Activated naive CD4-positive, alpha-beta T cell (primary cell): Measurements from ENCODE around the gene SHOX.

ENCODE experiments used
- DNase-seq, 4 experiments: peaks; one replicate each; lab custom pipeline; 2025; lab: John Stamatoyannopoulos, UW

Gene SHOX

DNA sequence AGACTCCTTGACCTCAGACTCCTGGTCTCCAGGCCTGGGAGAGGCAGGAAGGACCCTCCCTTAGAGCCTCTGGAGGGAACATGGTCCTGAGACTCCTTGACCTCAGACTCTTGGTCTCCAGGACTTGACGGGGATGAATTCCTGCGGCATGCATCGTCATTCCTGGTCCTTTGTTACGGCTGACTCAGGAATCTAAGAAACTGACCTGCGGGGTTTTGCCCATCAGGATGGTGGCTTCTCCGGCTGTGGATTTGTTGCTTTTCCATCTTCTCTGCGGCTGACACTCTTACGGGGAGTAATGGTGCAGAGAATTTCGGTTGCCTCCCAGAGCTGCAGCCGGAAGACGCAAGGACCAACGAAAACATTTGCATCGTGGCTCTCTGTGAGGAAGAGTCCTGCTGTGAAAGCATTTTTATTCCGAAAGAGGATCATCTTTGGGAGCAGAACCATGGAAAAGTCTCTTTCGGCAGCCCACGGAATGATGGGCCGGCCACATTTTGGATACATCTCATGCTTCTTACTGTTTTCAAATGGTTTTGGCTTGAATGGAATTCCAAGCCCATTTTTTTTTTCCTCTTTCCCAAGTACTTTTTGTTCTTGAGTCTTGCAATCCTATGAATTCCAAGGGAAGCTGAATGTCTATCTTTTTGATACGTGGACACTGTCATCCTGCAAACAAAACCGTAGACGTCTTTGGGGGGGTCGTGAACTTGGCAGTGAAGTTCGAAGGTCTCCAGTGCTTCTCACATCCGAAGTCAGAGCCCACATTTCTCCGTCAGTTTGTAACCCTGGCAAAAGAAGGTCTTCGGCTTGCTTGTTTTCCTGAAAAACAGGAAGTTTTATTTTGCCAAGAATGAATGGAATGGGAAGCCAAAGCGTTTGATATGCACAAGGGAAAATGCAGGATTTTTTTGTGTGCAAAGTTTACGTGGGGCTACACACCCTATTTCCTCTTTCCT is 36.5 kb downstream of the SHOX start:
- no peak for DNase-seq

DNA sequence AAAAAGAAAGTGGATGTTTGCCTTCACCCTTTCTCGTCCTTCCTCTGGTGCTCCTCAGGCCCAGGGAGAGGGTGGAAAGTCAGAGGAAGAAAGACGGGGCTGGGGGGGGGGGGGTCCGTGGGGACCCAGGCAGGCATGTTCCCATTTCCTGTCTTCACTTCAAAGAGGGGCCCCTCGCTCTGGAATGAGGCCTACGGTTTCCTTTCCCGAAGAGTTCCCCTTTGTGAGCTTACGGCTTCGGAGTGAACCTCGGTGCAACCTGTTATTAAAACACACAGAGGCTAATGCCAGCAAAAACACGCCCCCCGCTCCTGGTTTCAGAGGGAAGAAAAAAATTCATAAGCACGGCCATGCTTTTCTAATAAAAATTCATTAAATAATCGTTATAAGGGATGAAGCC is 40.1 kb downstream of the SHOX start:
- no peak for DNase-seq

DNA sequence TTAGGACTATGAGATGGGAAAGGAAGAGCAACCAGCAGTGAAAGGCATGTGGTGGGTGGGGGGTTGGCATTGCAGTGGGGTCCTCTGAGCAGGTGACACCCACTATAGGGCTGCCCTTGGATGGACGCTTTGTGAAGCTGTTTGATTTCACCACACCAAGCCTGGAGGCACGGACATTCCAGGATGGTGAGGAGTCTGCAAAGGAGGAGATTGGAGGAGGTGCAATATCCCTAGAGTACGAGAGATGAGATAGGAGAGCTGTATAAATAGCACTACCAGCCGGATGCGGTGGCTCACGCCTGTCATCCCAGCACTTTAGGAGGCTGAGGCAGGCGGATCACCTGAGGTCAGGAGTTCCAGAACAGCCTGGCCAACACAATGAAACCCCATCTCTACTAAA is 42.3 kb downstream of the SHOX start:
- DNase-seq = no peak

DNA sequence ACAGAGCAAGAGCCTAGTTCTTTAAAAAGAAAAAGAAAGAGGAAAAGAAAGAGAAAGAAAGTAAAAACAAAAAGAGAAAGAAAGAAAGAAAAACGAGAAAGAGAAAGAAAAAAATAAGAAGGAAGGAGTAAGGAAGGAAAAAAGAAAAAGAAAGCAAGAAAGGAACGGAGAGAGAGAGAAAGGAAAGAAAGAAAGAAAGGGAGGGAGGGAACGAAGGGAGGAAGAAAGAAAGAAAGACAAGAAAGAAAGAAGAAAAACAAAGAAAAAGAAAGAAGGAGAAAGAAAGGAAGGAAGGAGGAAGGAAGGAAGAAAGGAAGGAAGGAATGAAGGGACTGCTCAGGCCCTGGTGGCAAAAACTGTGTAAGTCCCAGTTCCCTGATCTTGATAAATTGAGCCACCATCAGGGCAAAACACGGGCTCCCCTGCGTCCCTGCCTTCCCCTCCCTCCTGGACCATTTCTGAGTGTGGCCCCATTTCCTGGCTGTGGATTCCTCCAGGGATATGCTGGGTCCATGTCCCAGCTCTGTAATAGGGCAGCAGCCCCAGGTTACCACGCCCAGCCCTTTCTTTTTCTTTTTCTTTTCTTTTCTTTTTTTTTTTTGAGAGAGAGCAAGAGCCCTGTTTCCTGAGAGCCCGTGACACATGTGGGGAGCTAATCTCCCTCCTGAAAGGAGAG is 44.8 kb downstream of the SHOX start:
- DNase-seq = no peak

DNA sequence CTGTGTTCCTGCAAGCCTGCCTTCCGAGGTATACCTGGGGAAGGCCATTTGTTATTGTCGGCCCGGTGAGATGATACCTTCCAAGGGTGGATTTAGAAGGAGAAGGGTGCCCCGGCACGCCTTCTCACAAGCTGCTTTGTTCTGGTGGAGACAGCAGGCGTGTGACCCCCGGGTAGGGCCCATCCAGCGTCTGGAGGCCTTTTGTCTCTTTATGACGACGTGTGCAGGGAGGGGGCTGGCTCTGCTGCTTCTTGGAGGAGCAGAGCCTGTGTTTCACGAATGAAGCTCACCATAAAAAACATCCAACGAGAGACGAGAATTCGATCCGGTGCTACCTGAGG is 45.3 kb downstream of the SHOX start:
- DNase-seq = no peak

DNA sequence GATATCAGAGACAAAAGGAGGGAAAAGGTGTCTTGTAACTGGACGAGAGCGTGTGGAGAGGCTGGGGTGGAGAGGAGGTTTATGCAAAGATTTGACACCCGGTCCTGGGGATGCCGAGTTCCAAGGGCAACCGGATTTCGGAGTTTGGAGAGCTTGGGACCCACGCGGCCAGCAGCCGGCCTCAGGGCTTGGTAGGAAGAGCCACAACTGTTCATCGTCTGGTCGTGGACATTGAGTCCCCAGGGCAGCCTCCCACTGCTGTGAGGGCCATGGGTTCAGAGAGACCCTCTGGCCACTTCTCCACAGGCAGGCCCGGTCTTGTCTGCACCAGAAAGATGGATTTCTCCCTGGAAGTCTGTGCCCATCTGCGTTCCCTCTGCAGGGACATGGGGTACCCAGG is 46.8 kb downstream of the SHOX start:
- no peak for DNase-seq

DNA sequence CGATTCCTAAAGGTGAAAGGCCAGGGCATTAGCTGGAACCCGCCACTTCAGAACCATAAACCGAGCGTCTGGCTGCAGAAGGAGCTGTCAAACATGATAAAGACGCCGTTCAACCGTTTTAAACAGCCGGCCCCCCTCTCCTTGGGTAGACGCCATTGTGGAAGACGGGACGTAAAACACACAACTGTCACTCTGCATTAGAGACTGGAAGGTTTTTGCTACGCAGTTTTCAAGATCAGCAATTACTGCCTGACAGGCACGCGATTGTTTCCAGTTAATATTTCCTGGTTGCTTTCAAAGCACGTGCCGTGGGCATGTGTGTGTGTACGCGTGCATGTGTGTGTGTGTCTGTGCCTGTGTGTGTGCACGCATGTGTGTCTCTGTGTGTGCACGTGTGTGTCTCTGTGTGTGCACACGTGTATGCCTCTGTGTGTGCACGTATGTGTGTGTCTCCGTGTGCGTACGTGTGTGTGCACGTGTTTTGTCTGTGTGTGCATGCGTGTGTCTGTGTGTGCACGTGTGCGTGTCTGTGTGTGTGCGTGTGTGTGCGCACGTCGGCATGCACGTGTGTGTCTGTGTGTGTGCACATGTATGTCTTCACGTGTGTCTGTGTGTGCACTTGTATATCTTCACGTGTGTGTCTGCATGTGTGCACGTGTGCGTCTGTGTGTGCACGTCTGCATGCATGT is 48.8 kb downstream of the SHOX start:
- DNase-seq = no peak

DNA sequence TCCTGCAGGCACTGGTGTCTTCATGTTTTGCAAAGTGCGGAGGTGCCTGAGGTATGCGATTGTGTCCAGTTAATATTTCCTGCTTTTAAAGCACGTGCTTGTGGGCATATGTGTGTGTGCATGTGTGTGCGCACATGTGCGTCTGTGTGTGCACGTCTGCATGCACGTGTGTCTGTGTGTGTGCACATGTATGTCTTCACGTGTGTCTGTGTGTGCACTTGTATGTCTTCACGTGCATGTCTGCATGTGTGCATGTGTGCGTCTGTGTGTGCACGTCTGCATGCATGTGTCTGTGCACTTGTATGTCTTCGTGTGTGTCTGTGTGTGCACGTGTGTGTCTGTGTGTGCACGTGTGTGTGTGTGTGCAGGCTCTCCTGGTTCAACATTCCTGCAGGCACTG is 49.5 kb downstream of the SHOX start:
- no peak for DNase-seq

DNA sequence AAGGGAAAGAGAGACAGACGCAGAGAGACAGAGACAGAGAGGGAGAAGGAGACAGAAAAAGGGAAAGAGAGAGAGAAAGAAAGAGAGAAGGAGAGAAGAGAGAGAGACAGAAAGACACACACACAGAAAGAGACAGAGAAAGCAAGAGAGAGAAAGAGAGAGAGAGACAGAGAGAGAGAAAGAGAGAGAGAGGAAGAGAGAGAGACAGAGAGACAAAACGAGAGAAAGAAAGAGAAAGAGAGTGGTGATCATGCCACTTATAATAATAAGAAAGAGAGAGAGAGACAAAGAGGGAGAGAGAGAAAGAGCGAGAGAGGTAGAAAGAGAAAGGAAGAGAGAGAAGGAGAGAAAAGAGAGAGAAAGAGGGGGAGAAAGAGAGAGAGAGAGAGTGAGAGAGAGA is 51.4 kb downstream of the SHOX start:
- no peak for DNase-seq

DNA sequence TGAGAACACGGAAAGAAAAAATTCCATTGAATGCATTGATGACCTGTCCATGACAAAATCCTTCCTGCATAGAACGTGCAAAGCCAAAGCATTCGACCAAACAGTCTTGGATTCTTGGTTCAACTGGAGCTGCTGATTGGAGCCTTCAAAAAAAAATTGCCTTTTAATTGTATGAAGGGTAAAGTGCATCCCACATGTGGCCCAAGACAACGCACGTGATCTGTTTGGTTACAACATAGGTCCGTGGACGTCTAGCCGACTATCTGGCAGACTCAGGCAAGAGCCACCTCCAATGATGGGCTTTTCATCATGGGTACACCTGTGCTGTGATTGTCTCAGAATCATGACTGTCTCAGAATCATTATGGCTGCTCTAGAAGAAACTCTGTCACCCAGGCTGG is 52.3 kb downstream of the SHOX start:
- DNase-seq = no peak

DNA sequence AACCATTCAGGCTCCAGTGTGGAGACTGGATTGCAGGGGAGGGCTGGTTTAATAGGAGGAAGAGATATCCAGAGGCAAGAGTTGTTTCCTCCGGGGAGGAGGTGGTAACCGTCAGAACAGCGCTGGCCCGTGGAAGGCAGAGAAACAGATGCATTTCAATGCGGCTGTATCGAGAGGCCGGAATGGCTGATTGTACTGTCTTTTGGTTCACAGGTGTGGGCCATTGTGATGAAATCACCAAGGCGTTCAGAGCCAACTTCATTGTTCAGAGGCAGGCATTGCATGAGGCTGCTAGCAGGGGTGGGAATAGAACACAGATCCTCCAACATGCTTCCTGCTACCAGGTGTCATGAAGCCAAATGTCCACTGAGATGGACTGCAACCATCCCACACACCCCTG is 53.0 kb downstream of the SHOX start:
- no peak for DNase-seq

DNA sequence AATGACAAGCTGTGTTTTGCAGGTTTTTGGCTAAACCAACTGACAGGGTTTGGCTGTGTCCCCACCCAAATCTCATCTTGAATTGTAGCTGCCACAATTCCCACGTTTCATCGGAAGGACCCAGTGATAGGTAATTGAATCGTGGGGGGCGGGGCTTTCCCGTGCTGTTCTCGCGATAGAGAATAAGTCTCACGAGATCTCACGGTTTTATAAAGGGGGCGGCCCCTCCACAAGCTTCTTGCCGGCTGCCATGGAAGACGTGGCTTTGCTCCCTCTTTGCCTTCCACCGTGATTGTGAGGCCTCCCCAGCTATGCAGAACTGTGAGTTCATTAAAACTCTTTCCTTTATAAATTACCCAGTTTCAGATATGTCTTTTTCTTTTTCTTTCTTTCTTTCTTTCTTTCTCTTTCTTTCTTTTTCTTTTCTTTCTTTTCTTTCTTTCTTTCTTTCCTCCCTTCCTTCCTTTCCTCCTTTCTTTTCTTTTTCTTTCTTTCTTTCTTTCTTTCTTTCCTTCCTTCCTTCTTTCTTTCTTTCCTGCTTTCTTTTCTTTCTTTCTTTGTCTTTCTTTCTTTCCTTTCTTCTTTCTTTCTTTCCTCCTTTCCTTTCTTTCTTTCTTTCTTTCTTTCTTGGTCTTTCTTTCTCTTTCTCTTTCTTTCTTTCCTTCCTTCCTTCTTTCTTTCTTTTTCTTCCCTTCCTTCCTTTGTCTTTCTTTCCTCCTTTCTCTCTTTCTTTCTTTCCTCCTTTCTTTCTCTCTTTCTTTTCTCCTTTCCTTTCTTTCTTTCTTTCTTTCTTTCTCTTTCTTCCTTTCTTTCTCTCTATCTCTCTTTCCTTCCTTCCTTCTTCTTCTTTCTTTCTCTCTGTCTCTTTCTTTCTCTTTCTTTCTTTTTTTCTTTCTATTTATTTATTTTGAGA is 54.8 kb downstream of the SHOX start:
- no peak for DNase-seq

DNA sequence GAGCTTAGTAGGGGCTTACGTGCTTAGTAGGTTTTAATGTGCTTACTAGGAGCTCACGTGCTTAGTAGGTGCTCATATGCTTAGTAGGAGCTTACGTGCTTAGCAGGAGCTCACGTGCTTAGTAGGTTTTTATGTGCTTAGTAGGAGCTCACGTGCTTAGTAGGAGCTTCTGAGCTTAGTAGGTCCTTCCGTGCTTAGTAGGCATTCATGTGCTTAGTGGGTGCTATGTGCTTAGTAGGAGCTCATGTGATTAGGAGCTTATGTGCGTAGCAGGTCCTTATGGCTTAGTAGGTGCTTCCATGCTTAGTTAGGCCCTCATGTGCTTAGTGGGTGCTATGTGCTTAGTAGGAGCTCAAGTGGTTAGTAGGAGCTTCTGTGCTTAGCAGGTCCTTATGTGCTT is 59.4 kb downstream of the SHOX start:
- DNase-seq = no peak

DNA sequence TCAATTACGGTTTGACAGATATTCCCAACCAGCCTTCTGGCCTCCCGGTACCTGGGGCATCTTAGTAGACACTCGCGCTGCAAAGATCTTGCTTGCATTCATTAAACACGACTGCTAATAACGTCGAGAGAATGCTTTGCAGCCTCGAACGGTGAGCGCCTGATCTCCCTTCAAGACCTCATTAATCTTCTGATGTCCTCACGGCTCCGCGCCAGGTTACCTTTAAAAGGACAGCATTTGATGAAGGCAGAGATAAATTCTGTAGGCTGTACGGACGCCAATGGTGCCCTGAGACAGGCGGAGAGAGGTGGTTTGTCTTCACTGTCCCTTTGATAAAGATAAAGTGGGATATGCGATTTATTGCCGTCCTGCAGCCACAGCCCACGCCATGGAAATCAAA is 64.2 kb downstream of the SHOX start:
- DNase-seq = no peak

DNA sequence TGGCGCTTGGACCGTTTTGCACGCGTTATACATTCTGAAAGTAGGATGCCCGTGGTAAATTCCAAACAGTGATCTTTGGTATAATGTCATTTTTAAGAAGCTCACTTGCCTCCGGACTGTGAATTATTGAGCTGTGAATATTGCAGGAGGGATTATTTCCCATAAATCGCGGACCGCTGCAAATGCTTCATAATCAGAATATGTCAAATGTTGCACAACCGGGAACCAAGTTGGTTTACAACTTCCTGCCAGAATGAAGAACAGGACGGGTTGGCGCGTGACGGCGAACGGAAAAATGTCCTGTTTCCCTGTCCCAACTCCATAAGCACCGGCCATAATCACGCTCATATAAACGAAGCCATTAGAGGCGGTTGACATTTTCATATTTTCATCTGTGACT is 67.6 kb downstream of the SHOX start:
- DNase-seq = no peak

DNA sequence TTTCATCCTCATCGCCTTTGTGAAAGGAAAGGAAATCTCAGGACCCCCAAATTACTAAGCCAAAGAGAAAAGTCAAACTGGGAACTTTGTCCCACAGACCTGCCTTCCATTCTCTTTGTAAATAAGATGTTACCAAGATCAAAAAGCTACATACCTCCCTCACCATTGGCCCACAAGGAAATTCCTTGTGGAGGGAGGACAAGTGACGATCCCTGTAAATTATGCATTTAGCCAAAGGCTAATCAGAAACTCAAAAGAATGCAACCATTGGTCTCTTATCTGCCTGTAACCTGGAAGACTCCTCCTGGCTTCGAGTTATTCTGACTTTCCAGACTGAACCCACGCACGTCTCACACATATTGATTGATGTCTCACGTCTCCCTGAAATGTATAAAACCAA is 70.3 kb downstream of the SHOX start:
- no peak for DNase-seq

DNA sequence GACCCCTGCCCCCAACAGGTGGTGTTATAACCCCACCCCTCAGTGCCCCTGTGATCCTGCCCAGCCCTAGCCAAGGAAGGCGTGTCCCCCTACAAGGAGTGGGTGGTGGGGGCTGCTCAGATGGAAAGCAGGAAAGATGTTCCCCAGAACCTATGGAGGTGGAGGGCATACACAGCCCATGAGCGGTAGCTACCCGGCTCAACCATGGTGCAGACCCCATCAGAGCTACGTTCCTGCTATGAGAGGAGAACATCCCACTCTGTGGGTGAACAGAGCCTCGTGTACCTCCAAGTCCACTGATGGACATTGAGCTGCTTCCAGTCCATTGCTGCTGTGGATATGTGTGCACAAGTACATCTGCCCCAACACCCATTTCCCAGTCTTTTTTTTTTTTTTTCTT is 71.1 kb downstream of the SHOX start:
- DNase-seq = no peak

DNA sequence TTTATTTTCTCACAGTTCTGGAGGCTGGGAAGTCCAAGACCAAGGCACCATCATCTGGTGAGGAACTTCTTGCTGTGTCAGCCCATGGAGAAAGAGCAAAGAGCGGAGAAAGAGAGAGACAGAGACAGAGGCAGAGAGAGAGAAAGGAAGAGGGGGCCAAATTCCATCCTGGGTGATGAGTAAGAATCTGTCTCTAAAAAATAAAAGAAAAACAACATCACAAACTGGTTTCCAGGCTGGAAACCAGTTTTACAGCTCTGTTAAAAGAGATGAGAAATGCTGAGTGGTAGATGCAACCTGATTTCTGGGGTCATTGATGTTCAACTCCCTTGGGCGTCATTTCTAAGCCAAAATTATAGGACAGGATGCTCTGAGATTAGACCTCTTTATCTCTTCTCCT is 72.9 kb downstream of the SHOX start:
- no peak for DNase-seq

DNA sequence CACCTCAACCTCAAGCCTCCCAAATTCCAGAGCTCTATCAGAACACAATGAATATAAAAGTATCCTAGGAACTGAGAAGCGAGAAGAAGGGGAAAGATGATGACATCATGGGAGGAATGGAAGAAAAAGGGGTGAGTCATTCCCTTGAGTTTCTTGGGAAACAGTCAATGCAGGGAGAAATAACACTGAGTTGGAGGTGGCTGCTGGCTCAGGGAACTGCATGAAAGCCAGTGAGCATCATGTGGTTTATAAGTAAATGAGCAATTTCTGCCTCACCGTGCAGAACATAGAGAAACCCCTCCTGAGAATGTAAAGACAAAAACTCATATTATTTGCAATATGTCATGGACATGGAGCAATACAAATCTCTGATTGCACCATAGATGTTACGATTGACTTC is 73.3 kb downstream of the SHOX start:
- DNase-seq = no peak
